Effector memory CD4-positive, alpha-beta T cell (primary cell): Measurements from ENCODE around the gene METTL27.

Source experiments
- DNase-seq, 3 donors: peaks; one replicate each; pipeline ENCODE4 v3.0.0-alpha.2; 2020
- H3K27ac ChIP-seq: 2 replicates; pipeline ENCODE4 v1.7.0; 2013; ENCODE audit warnings: mild to moderate bottlenecking, low read length, moderate library complexity; ENCODE audit not compliant: insufficient read depth, poor library complexity, severe bottlenecking
- H3K27me3 ChIP-seq: replicated peaks from 2 replicates; pipeline ENCODE4 v1.7.0; 2013; ENCODE audit warnings: mild to moderate bottlenecking, low read length; ENCODE audit not compliant: insufficient read depth, control insufficient read depth, poor library complexity, severe bottlenecking
- H3K36me3 ChIP-seq: 2 replicates; pipeline ENCODE4 v1.7.0; 2013; ENCODE audit warnings: mild to moderate bottlenecking, low read length, moderate library complexity; ENCODE audit not compliant: control insufficient read depth, insufficient read depth
- H3K4me1 ChIP-seq: 2 replicates; pipeline ENCODE4 v1.7.0; 2013; ENCODE audit warnings: low read length, mild to moderate bottlenecking; ENCODE audit not compliant: control insufficient read depth, insufficient read depth, poor library complexity, severe bottlenecking
- H3K4me3 ChIP-seq: 2 replicates; pipeline ENCODE4 v1.7.0; 2013; ENCODE audit warnings: low read length, low read depth, mild to moderate bottlenecking; ENCODE audit not compliant: insufficient read depth, poor library complexity, severe bottlenecking
- H3K9me3 ChIP-seq: 2 replicates; pipeline ENCODE4 v1.7.0; 2013; ENCODE audit warnings: mild to moderate bottlenecking, low read length, moderate library complexity; ENCODE audit not compliant: control insufficient read depth

METTL27 gene

DNA sequence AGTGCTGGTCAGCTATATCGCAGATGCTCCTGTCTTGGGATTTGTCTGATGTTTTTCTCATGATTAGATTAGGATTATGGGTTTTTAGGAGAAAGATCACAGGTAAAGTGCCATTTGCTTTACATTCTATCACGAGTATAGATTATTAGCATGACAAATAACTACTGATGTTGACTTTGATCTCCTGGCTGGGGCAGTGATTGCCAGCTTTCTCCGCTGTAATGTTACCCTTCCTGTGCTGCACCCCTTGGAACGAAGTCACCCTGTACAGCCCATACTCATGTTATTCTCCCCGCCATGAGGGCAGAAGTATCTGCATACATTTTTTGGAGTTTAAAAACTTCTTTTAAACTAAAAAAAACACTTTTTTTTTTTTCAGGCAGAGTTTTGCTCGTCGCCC, 22.3 kb downstream of the METTL27 start:
- Histone ChIP-seq H3K27ac (no peak overlapping the region), H3K27me3 (no peaks in the 10 kb centered on the region), H3K36me3 (no peaks in the 10 kb centered on the region), H3K9me3 (no peaks in the 10 kb centered on the region), H3K4me1 (no peaks in the 10 kb centered on the region), H3K4me3 (no peak overlapping the region)
- DNase-seq, result no peak

DNA sequence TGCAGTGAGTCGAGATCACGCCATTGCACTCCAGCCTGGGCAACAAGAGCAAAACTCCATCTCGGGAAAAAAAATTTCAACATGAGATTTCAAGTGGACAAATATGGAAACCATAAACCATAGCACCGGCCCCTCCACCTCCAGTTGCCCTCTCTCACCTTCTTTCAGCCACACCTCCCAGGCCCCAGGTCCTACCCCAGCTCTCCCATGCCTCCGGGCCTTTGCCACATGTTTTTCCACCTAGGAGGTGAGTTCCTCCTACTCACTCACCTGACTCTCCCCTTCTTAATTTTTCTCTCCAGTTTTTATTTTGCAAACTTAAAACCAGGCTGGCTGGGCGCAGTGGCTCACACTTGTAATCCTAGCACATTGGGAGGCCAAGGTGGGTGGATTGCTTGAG, 25.2 kb downstream of the METTL27 start:
- Histone ChIP-seq H3K36me3 (no peaks in the 10 kb centered on the region), H3K27ac (no peak overlapping the region)
- no peak for DNase-seq

DNA sequence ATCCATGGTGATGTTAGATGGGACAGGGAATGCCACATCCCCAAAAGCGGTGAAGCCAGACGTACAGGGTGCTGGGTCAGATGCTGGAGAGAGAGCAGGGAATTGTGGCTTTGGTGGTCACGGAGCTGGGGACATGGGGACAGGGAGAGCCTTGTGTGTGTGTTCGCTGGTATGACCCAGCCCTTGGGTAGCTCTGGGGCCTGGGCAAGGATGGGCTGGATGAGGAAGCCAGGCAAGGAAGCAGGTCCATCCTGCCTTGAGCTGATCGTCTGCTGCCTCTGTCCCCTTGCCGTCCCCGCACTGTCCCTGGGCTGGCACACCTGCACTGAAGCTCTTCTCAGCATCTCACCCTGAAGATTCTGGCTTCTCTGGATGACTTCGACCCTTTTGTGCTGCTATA, 26.9 kb downstream of the METTL27 start:
- Histone ChIP-seq H3K36me3 (no peaks in the 10 kb centered on the region), H3K27me3 (no peaks in the 10 kb centered on the region), H3K4me3 (no peak overlapping the region), H3K27ac (no peak overlapping the region), H3K4me1 (no peaks in the 10 kb centered on the region), H3K9me3 (peaks cover 5% of the 10 kb centered on the region)
- DNase-seq, result no peak

More for the DNA sequence above, 25.2 kb downstream of the METTL27 start:
- no peak overlapping the region for H3K4me3 ChIP-seq
- H3K27me3 ChIP-seq, result no peaks in the 10 kb centered on the region
- H3K9me3 ChIP-seq, result peaks cover 5% of the 10 kb centered on the region
- no peaks in the 10 kb centered on the region for H3K4me1 ChIP-seq

DNA sequence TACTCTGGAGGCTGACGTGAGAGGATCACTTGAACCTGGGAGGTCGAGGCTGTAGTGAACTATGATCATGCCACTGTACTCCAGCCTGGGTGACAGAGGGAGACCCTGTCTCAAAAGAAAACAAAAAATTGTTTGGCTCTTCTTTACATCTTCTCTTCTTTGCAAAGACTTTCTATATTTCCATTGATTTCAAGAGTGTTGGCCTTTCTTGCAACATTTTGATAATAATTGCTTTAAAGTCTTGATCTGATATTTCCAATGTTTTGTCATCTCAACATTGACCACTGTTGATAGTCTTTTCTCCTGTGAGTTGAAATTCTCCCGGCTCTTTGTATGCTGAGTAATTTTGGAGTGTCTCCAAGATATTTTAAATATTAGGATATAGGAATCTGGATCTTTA, 29.3 kb downstream of the METTL27 start:
- Histone ChIP-seq H3K27me3 (no peaks in the 10 kb centered on the region), H3K9me3 (peaks cover 5% of the 10 kb centered on the region), H3K4me3 (no peak overlapping the region), H3K36me3 (no peaks in the 10 kb centered on the region), H3K27ac (no peak overlapping the region), H3K4me1 (no peaks in the 10 kb centered on the region)
- DNase-seq, result no peak

DNA sequence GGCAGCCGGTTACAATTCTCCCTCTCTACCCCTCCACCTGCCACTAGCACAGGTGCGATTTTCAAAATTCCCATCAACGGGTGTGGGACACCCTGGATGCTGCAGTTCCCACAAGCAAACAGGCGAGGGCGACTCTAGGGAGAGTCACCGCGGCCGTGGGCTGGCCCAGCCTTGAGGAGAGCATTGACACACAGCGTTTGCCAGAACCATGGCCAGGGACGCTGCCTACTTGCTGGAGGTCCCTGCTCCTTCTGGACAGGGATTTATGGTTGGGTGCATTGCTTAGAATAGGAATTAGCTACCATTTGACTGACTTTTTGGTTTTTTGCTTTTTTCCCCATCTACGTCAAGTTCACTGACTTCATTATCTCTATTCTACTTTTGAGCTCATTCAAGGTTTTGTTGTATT, 30.6 kb downstream of the METTL27 start:
- Histone ChIP-seq H3K4me1 (no peaks in the 10 kb centered on the region), H3K27me3 (no peaks in the 10 kb centered on the region), H3K4me3 (no peak overlapping the region), H3K27ac (no peak overlapping the region), H3K9me3 (peaks cover 5% of the 10 kb centered on the region), H3K36me3 (no peaks in the 10 kb centered on the region)
- DNase-seq, result peak; percentile 9 to 36 (median 9)

DNA sequence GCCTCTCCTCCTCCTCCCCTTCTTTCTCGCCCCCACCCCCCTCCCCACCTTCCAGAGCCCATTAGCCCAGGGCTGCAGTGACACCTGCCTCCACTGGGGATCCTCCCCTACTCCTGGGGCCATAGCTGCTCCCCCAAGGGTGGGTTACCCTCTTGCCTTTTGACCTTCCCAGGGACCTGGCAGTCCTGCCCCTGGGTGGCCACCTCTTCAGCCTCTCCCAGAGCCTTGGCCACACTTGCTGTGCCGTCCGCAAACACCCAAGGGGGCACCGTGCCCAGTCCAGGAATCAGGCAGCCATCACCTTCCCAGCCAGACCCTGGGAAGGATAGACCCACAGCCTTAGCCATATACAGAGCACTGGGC, 31.3 kb downstream of the METTL27 start:
- no peaks in the 10 kb centered on the region for H3K27me3 ChIP-seq
- no peaks in the 10 kb centered on the region for H3K36me3 ChIP-seq
- H3K9me3 ChIP-seq, result peaks cover 5% of the 10 kb centered on the region
- no peak for DNase-seq
- H3K4me1 ChIP-seq, result no peaks in the 10 kb centered on the region
- no peak overlapping the region for H3K4me3 ChIP-seq
- H3K27ac ChIP-seq, result no peak overlapping the region

DNA sequence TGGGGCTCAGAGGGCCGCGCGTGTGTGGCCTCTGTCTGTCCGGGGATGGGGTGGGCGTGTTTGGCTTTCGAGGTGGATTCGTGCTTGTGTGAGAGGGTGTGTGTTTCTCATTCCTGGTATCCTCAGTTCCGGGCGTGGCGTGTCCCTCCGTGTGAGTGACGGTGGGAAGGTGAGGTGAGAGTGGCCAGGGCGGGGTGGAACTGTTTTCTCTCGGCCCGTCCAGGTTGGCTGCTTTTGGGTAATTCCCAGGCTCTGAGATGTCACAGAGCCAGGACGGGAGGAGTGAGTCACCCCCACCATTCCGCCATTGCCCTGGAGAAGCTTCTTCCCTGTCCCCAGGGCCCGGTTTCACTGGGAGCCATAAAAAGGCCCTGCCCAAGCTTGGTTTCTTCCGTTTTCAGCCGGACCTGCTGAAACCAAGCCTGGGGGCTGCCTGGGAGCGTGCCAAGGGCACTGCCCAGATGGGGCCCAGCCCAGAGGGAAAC, 32.8 kb downstream of the METTL27 start:
- Histone ChIP-seq H3K27me3 (no peaks in the 10 kb centered on the region), H3K27ac (no peak overlapping the region)

DNA sequence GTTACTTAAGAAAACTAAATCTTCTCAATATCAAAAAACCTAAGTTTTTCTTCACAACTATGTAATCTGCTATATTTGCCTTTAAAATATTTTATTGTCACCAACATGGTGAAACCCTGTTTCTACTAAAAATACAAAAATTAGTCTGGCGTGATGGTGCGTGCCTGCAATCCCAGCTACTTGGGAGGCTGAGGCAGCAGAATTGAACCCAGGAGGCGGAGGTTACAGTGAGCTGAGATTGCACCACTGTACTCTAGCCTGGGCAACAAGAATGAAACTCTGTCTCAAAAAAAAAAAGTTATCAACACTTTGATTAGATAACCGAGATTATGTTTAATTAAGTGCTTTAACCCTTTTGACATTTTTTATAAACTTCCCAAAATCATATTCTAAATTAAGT, 39.9 kb downstream of the METTL27 start:
- Histone ChIP-seq H3K9me3 (no peaks in the 10 kb centered on the region), H3K4me1 (no peaks in the 10 kb centered on the region), H3K27ac (no peak overlapping the region), H3K27me3 (no peaks in the 10 kb centered on the region), H3K36me3 (no peaks in the 10 kb centered on the region), H3K4me3 (no peak overlapping the region)
- DNase-seq, result no peak

More for the DNA sequence above, 32.8 kb downstream of the METTL27 start:
- peaks cover 5% of the 10 kb centered on the region for H3K9me3 ChIP-seq
- H3K4me1 ChIP-seq, result no peaks in the 10 kb centered on the region
- no peak overlapping the region for H3K4me3 ChIP-seq
- H3K36me3 ChIP-seq, result no peaks in the 10 kb centered on the region
- no peak for DNase-seq

DNA sequence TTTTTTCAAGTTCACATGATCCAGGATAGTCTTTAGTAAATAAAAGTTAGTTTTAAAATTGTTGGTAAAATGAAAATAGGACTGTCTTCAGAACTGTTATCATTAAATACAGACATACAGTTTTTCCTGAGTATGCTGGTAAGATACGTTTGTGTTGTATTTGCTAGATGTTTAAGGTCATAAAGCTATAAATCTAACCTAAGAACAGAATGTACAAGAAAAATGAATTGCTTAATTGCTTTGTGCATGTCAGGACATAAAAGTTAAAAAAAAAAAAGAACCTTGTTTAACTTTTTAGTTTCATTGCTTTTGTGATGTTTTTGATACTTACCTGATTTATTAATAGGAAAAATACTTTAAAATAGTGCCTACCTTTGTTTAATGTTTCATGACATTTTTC, 40.7 kb downstream of the METTL27 start:
- Histone ChIP-seq H3K27me3 (no peaks in the 10 kb centered on the region), H3K9me3 (no peaks in the 10 kb centered on the region), H3K27ac (no peak overlapping the region), H3K4me3 (no peak overlapping the region), H3K36me3 (no peaks in the 10 kb centered on the region), H3K4me1 (no peaks in the 10 kb centered on the region)
- DNase-seq, result no peak

DNA sequence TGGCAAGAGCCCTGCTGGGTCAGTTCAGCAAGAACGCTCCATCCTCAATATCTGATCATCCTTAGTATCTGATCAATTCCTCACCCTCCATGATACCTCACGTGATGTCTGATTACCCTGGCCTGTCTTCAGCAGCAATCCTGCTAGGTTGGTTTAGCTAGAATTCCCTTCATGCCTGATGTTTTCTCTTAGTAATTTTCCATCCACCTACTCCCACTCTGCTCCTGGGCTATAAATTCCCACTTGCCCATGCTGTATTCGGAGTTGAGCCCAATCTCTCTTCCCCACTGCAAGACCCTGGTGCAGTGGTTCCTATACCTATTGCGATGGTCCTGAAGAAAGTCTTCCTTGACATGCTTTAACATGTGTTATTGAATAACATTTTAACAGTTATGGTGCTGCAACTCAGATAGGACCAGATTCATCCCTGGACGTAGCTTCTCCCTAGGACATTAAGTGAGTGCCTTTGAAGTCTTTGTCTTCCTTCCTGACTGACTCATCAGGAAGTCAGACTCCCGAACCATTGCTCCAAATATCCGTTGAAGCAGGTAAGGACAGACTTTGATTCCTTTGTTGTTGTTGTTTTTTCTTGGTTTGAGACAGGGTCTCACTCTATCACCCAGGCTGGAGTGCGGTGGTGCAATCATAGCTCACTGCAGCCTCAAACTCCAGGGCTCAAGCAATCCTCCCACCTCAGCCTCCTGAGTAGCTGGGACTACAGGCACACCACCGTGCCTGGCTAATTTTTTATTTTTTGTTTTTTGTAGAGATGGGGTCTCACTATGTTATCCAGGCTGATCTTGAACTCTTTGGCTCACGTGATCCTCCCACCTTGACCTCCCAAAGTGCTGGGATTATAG, 42.8 kb downstream of the METTL27 start:
- Histone ChIP-seq H3K27me3 (no peaks in the 10 kb centered on the region), H3K4me1 (no peaks in the 10 kb centered on the region), H3K27ac (no peak overlapping the region), H3K9me3 (no peaks in the 10 kb centered on the region), H3K4me3 (no peak overlapping the region), H3K36me3 (no peaks in the 10 kb centered on the region)
- no peak for DNase-seq
